Measurements from ENCODE around the gene HDGF. TPM values are rescaled to one million over a fixed set of nuclear protein-coding genes. Genes with fewer than 3 reads are reported as not detected.

HDGF gene
- total and polyA plus RNA-seq, 2 experiments from 2014 or later, result 153 to 192 TPM

DNA sequence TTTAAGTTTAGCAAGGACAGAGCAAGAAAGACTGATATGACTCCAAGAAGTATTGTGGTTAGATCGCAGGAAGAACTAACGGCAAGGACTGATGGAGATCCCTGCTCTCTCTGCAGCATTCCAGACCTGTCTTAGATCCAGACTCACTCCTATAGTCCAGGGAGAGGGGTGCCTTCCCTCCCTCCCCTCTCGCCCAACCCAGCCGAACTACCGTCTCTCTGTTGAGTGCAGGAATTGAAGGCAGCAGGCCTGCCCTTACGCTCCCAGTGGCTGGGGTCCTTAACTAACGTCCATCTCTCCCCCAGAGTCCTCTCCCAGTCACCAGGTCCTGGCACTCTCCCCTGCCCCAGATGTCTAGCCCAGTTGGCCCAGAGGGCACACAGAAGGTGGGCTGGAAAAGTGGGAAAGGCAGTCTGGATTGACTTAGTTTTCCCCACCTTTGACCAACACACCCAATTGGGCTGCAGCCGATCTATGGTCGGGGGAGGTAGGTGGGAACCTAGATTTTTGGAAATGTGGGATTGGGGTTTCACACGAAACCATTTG is 47.2 kb downstream of the HDGF start:
- H3K4me2 ChIP-seq, result peak overlapping the region; percentile 92
- H3K27me3 ChIP-seq, result no peaks in the 10 kb centered on the region
- no peaks in the 10 kb centered on the region for H3K9me3 ChIP-seq (ENCODE audit: low read depth)
- WGBS (ENCODE audit: low lambda C conversion rate, missing lambda C conversion rate), result 16% methylated on average over 10 of the region's 10 CpGs
- H3K4me3 ChIP-seq, result peak overlapping the region; percentile 51
- DNase-seq (ENCODE audit: low spot score), result no peak
- H4K20me1 ChIP-seq (ENCODE audit: insufficient read depth, poor library complexity, severe bottlenecking), result peaks cover 6% of the 10 kb centered on the region
- no peak overlapping the region for H2AFZ ChIP-seq
- peaks cover 63% of the 10 kb centered on the region for H3K4me1 ChIP-seq (ENCODE audit: insufficient read depth)
- H3K9me2 ChIP-seq (replicated peaks; ENCODE audit: insufficient read depth), result no peaks in the 10 kb centered on the region
- no peaks in the 10 kb centered on the region for H3K36me3 ChIP-seq (replicated peaks; ENCODE audit: insufficient read depth, low read depth)
- peaks cover 34% of the 10 kb centered on the region for H3K79me2 ChIP-seq
- TF ChIP-seq, protein P1, sequence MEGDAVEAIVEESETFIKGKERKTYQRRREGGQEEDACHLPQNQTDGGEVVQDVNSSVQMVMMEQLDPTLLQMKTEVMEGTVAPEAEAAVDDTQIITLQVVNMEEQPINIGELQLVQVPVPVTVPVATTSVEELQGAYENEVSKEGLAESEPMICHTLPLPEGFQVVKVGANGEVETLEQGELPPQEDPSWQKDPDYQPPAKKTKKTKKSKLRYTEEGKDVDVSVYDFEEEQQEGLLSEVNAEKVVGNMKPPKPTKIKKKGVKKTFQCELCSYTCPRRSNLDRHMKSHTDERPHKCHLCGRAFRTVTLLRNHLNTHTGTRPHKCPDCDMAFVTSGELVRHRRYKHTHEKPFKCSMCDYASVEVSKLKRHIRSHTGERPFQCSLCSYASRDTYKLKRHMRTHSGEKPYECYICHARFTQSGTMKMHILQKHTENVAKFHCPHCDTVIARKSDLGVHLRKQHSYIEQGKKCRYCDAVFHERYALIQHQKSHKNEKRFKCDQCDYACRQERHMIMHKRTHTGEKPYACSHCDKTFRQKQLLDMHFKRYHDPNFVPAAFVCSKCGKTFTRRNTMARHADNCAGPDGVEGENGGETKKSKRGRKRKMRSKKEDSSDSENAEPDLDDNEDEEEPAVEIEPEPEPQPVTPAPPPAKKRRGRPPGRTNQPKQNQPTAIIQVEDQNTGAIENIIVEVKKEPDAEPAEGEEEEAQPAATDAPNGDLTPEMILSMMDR (IDR thresholded peaks at IDR 0.05; ENCODE audit: poor library complexity), result no peak
- TF ChIP-seq EZH2phosphoT487 (IDR thresholded peaks at IDR 0.05; ENCODE audit: low read depth, severe bottlenecking, unreplicated experiment) (no peak), EZH2 (IDR thresholded peaks at IDR 0.05; ENCODE audit: borderline replicate concordance) (no peak)
- H3K27ac ChIP-seq, result peak overlapping the region; percentile 97

DNA sequence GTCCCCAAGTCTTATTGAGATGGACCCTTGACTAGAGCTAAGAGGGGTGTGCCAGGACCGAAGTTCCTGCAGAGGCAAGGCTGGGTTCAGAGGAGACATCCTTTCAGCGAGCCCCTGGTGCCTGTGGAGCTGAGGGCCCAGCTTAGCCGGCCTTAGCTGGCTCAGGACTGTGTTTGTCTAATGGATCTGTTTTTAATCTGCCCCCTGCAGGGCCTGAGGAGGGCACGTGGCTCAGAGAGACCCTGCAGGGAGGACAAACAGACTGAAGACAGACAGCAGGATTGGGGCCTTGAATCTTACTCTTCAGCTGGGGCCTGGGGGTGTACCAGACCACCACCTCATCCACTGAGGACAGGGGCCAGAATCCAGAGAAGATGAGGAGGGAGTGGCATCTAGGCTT is 47.7 kb downstream of the HDGF start:
- Histone ChIP-seq H2AFZ (no peak overlapping the region), H4K20me1 (ENCODE audit: insufficient read depth, poor library complexity, severe bottlenecking) (peaks cover 6% of the 10 kb centered on the region), H3K9me3 (ENCODE audit: low read depth) (no peaks in the 10 kb centered on the region), H3K36me3 (replicated peaks; ENCODE audit: insufficient read depth, low read depth) (no peaks in the 10 kb centered on the region), H3K27ac (peak overlapping the region; percentile 97), H3K27me3 (no peaks in the 10 kb centered on the region), H3K4me2 (peak overlapping the region; percentile 92), H3K4me1 (ENCODE audit: insufficient read depth) (peaks cover 58% of the 10 kb centered on the region), H3K79me2 (peaks cover 34% of the 10 kb centered on the region), H3K4me3 (peak overlapping the region; percentile 17), H3K9me2 (replicated peaks; ENCODE audit: insufficient read depth) (no peaks in the 10 kb centered on the region)
- no peak for TF ChIP-seq EZH2 (IDR thresholded peaks at IDR 0.05; ENCODE audit: borderline replicate concordance)
- TF ChIP-seq, protein P1 (IDR thresholded peaks at IDR 0.05; ENCODE audit: poor library complexity), result no peak
- TF ChIP-seq EZH2phosphoT487 (IDR thresholded peaks at IDR 0.05; ENCODE audit: low read depth, severe bottlenecking, unreplicated experiment), result no peak
- no peak for DNase-seq (ENCODE audit: low spot score)
- 21% methylated on average over 4 of the region's 4 CpGs for WGBS (ENCODE audit: low lambda C conversion rate, missing lambda C conversion rate)

DNA sequence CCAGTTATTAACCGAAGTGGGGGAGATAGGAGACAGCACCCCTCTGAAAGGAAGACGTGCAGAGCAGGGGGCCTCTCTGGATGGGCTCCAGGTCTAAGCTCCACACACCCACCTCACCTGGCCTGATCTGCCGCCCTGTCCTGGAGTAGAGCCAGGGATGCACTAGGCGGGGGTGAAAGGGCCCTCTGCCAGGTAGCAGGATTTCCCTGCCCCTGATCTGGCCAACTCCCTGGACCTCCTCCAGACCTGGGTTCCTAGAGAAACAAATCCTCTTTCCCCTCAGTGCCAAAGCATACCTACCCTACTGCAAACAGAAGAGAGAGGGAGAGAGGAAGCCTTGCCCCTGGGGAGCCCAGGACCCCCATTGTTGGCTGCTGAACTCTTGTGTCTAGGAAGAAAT is 48.1 kb downstream of the HDGF start:
- TF ChIP-seq EZH2 (IDR thresholded peaks at IDR 0.05; ENCODE audit: borderline replicate concordance), result no peak
- no peak overlapping the region for H2AFZ ChIP-seq
- H3K4me1 ChIP-seq (ENCODE audit: insufficient read depth), result peaks cover 54% of the 10 kb centered on the region
- H3K9me2 ChIP-seq (replicated peaks; ENCODE audit: insufficient read depth), result no peaks in the 10 kb centered on the region
- no peak for DNase-seq (ENCODE audit: low spot score)
- 61% methylated on average over 4 of the region's 4 CpGs for WGBS (ENCODE audit: low lambda C conversion rate, missing lambda C conversion rate)
- peak overlapping the region; percentile 97 for H3K27ac ChIP-seq
- peaks cover 34% of the 10 kb centered on the region for H3K79me2 ChIP-seq
- H3K4me2 ChIP-seq, result peak overlapping the region; percentile 92
- peaks cover 6% of the 10 kb centered on the region for H4K20me1 ChIP-seq (ENCODE audit: insufficient read depth, poor library complexity, severe bottlenecking)
- no peaks in the 10 kb centered on the region for H3K27me3 ChIP-seq
- no peaks in the 10 kb centered on the region for H3K9me3 ChIP-seq (ENCODE audit: low read depth)
- peak overlapping the region; percentile 17 for H3K4me3 ChIP-seq
- no peaks in the 10 kb centered on the region for H3K36me3 ChIP-seq (replicated peaks; ENCODE audit: insufficient read depth, low read depth)

DNA sequence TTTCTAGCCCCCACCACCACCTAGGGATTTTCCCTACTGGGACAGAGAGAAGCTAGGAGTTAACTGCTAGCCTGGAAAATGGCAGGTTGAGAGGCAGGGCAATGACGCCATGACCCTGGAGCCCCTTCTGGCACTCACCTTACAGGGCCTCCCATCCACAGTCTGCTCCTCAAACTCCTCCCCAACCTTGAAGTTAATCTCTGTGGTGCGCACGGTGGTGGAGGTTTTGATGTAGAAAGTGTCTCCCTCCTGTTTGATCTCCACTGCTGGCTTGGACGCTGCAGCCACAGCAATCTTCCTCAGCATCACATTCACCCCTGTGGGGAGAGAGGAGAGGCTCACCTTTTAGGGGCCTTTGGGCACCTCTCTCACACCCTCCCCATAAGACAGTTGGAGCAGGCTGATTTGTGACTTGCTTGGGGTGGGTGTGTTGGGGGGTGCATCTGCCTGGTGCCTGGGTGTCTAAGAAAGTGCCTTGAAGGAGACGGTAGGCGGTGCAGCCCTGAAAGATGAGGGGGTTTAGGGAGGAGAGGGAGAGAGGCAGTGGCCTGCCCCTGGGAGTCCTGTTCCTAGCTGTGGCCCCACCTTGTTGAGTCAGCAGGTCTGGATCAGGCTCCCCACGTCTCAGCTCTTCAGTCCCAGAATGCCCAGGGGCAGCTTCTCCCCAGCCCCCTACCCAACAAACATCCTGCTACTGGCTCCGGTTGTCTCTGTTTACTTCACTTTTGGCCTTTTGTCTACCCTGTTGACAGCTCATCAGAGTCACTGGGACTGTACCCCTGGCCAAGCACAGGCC is 50.5 kb downstream of the HDGF start:
- Histone ChIP-seq H4K20me1 (ENCODE audit: insufficient read depth, poor library complexity, severe bottlenecking) (peaks cover 6% of the 10 kb centered on the region), H3K79me2 (peaks cover 34% of the 10 kb centered on the region), H3K4me1 (ENCODE audit: insufficient read depth) (peaks cover 30% of the 10 kb centered on the region), H3K27ac (no peak overlapping the region), H3K9me3 (ENCODE audit: low read depth) (no peaks in the 10 kb centered on the region), H3K36me3 (replicated peaks; ENCODE audit: insufficient read depth, low read depth) (no peaks in the 10 kb centered on the region), H3K27me3 (no peaks in the 10 kb centered on the region), H3K4me3 (no peak overlapping the region), H3K4me2 (peak overlapping the region; percentile 92), H3K9me2 (replicated peaks; ENCODE audit: insufficient read depth) (no peaks in the 10 kb centered on the region), H2AFZ (no peak overlapping the region)
- DNase-seq (ENCODE audit: low spot score), result no peak
- 61% methylated on average over 8 of the region's 8 CpGs for WGBS (ENCODE audit: low lambda C conversion rate, missing lambda C conversion rate)
- no peak for TF ChIP-seq EZH2phosphoT487 (IDR thresholded peaks at IDR 0.05; ENCODE audit: low read depth, severe bottlenecking, unreplicated experiment)
- TF ChIP-seq, protein P1 (IDR thresholded peaks at IDR 0.05; ENCODE audit: poor library complexity), result no peak
- no peak for TF ChIP-seq EZH2 (IDR thresholded peaks at IDR 0.05; ENCODE audit: borderline replicate concordance)

All from hepatocyte (in vitro differentiated cells).